K562 (cell line): ENCODE data around the gene STAT4. TPM values are rescaled to one million over a fixed set of nuclear protein-coding genes. Genes with fewer than 3 reads are reported as not detected.
A peak's percentile ranks its signal among the peaks of the same experiment; 100 is the strongest.

ENCODE experiments used
- ATAC-seq: fragments of 200-7000 bp; cut with Tn5 transposase; 3 replicates; pipeline ENCODE4 v1.9.1; 2020; ENCODE audit warnings: moderate library complexity
- BruUV-seq: library from RNA; stranded (reverse); fragments of 400-500 nt; replicated peaks from 2 replicates; lab custom pipeline; 2021; lab: Mats Ljungman, UMichigan
- CTCF ChIA-PET: fragments of 300-600 bp; formaldehyde crosslinking; extraction: SDS; loops from one replicate; lab custom pipeline; 2021; ENCODE audit warnings: low intra/inter-chr PET ratio; lab: Yijun Ruan, JAX
- POLR2A ChIA-PET: fragments of 300-600, 350-650 bp; sonication (Branson Sonifier 250); formaldehyde crosslinking; extraction: SDS; loops from one replicate; lab custom pipeline; 2021; ENCODE audit warnings: antibody characterized with exemption, inconsistent platforms; lab: Yijun Ruan, JAX
- DNase-seq, 4 experiments: peaks; one replicate each; pipeline versions ENCODE4 v3.0.0 to v3.0.0-alpha.2; 2011 to 2018; ENCODE audit warnings: low spot score in 3 of 4, mixed read lengths in 3 of 4; ENCODE audit errors: extremely low read depth in 1 of 4
- FAIRE-seq: peaks from 2 replicates; lab custom pipeline; 2011; peaks lifted over from hg19 to GRCh38; lab: Jason Lieb, UNC
- H2AFZ ChIP-seq: 2 replicates; pipeline ENCODE4 v1.6.0; 2011; ENCODE audit warnings: low read depth, low read length, control low read depth, inconsistent platforms
- H3K27ac ChIP-seq: fragments of 200-600 bp; 3 replicates; pipeline ENCODE4 v1.8.0; 2011; ENCODE audit warnings: low read depth, mild to moderate bottlenecking, control low read depth, inconsistent platforms, low read length, moderate library complexity, mixed read lengths; ENCODE audit errors: extremely low read depth
- H3K27me3 ChIP-seq, 2 experiments: fragments of 300-600 bp in 1 of 2; 2 replicates in 1 of 2; 3 replicates in 1 of 2; pipeline versions ENCODE4 v1.6.0 to v1.8.0; 2011; ENCODE audit warnings: inconsistent platforms in 2 of 2, low read length in 2 of 2, mild to moderate bottlenecking in 1 of 2, mixed read lengths in 1 of 2, moderate library complexity in 1 of 2; ENCODE audit not compliant: control insufficient read depth in 2 of 2, insufficient read depth in 2 of 2
- H3K36me3 ChIP-seq: fragments of 300-600 bp; 3 replicates; pipeline ENCODE4 v1.8.0; 2011; ENCODE audit warnings: mild to moderate bottlenecking, low read length, inconsistent platforms; ENCODE audit not compliant: control insufficient read depth, insufficient read depth
- H3K4me1 ChIP-seq, 2 experiments: fragments of 200-600 bp in 1 of 2; replicated peaks in 1 of 2; 2 replicates in 1 of 2; 3 replicates in 1 of 2; pipeline versions ENCODE4 v1.5.1 to v1.8.0; 2011; ENCODE audit warnings: inconsistent platforms in 2 of 2, low read length in 2 of 2, mild to moderate bottlenecking in 1 of 2, mixed read lengths in 1 of 2, moderate library complexity in 1 of 2; ENCODE audit not compliant: control insufficient read depth in 2 of 2, insufficient read depth in 2 of 2
- H3K4me2 ChIP-seq: 2 replicates; pipeline ENCODE4 v1.6.1; 2011; ENCODE audit warnings: low read length, control low read depth, inconsistent platforms, mixed read lengths; ENCODE audit not compliant: insufficient read depth
- H3K4me3 ChIP-seq: fragments of 200-600 bp; sonication (generic), shearing (Covaris generic); 2 replicates; pipeline ENCODE4 v1.5.1; 2016; ENCODE audit warnings: control low read depth, inconsistent platforms
- H3K79me2 ChIP-seq: fragments of 200-600 bp; 3 replicates; pipeline ENCODE4 v1.8.0; 2011; ENCODE audit warnings: low read length, inconsistent platforms; ENCODE audit not compliant: control insufficient read depth, insufficient read depth
- H3K9ac ChIP-seq, 2 experiments: 2 replicates each; pipeline versions ENCODE4 v1.6.0 to v1.6.1; 2011; ENCODE audit warnings: low read depth in 2 of 2, low read length in 2 of 2, control low read depth in 1 of 2, inconsistent platforms in 1 of 2, mild to moderate bottlenecking in 1 of 2, mixed read lengths in 1 of 2; ENCODE audit not compliant: insufficient read depth in 1 of 2
- H3K9me1 ChIP-seq: one replicate; pipeline ENCODE4 v1.6.0; 2011; ENCODE audit warnings: inconsistent platforms, mild to moderate bottlenecking, low read length, moderate library complexity; ENCODE audit not compliant: control insufficient read depth, insufficient read depth
- H3K9me3 ChIP-seq: replicated peaks from 2 replicates; pipeline ENCODE4 v1.5.1; 2011; ENCODE audit warnings: low read depth, low read length, inconsistent platforms; ENCODE audit not compliant: control insufficient read depth, insufficient read depth
- H4K20me1 ChIP-seq: replicated peaks from 2 replicates; pipeline ENCODE4 v1.6.1; 2011; ENCODE audit warnings: low read length, inconsistent platforms, mixed read lengths; ENCODE audit not compliant: control insufficient read depth, insufficient read depth
- ZNF12 ChIP-seq: sonication (generic); formaldehyde crosslinking; IDR thresholded peaks from 2 replicates; pipeline ENCODE4 v1.4.0; 2020; ENCODE audit warnings: mild to moderate bottlenecking, missing genetic modification reagents
- ZNF212 ChIP-seq: fragments of 450-650 bp; formaldehyde crosslinking; IDR thresholded peaks from 2 replicates; pipeline ENCODE4 v1.4.0; 2020; ENCODE audit warnings: mild to moderate bottlenecking
- WGBS: fragments of 100-300 bp; shearing (Covaris generic); methylation state at CpG from one replicate; pipeline ENCODE4 v1.1.6; 2016; ENCODE audit warnings: low coverage, mixed read lengths; ENCODE audit not compliant: insufficient coverage; ENCODE audit errors: missing lambda C conversion rate; 5-methylcytosine and 5-hydroxymethylcytosine counted together
- in situ Hi-C: fragments of 300-500 bp; cut with MboI; formaldehyde crosslinking; loops from 4 replicates; pipeline ENCODE4 v1.15.0; 2018; ENCODE audit warnings: inconsistent platforms, mixed read lengths
- intact Hi-C: fragments of 100-400 bp; cut with micrococcal nuclease; formaldehyde crosslinking; loops from 2 replicates; pipeline ENCODE4 v1.14.2; 2022
- polyA plus RNA-seq, 8 experiments: library from polyadenylated mRNA; depleted of rRNA in 4 of 8; stranded (reverse) in 5 of 8; unstranded in 3 of 8; fragments of >200 nt; fragmentation: Nextera tagmentation in 2 of 8; fragmentation: Illumina TruSeq in 1 of 8; extraction: Ambion mirVana in 2 of 8; extraction: Trizol in 1 of 8; gene quantifications; 2 replicates each; pipeline versions ENCODE4 v1.2.1 to v1.2.3, GENCODE V29; 2011 to 2014; ENCODE audit warnings: inconsistent platforms in 1 of 8, missing spikeins in 1 of 8
- total RNA-seq, 7 experiments: library from RNA; depleted of rRNA in 6 of 7; stranded (reverse); fragments of >200 nt in 6 of 7; fragmentation: Illumina TruSeq in 2 of 7; extraction: Trizol in 2 of 7; gene quantifications; 2 replicates each; pipeline versions ENCODE4 v1.2.1 to v1.2.3, GENCODE V29; 2011 to 2021; ENCODE audit warnings: low replicate concordance in 1 of 7
- TF ChIP-seq, protein P1 (sequence below), 2 experiments: IDR thresholded peaks in 1 of 2; conservative IDR thresholded peaks in 1 of 2; 2 replicates each; pipeline ENCODE4 v1.6.1; 2016; ENCODE audit warnings: low read depth in 2 of 2, mild to moderate bottlenecking in 1 of 2, missing compliant biosample characterization in 1 of 2, missing genetic modification characterization in 1 of 2, moderate library complexity in 1 of 2

STAT4 gene
- total and polyA plus RNA-seq, 9 of the 15 experiments (the other 6 are each of a cell fraction or from before 2014, with no cell fraction given), result 0.01 to 0.06 (median 0.03) TPM; not detected in 6

DNA sequence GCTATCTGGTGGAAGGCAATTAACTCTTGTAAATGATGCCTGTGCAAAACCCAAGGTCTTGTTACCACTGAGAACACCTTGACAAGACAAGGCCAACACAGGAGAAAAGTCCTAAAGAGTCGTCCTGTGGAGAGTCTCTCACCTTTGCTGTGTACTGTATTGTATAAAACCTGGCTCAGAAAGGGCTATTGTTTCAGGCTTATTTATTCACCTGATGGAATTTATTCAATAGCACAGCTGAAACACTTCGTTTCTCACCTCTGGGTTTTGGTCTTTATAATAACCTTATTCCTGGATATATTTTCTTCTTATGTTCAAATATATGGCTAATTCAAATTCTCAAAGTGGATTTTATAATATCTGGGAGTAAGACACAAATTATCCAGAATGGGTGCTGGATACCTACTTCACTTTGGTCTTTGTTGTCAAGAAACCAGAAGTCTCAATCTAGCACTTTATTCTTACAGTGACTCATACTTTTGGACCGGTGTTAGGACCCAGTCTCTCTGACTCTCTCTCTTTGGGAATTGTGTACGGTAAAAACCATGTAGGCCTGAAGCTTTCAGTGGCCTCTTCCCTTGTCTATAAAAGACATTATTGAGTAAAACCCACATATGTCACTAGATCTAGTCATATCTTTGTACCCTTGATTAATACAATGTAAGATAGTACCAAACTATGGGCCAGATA, 16.1 kb upstream of the STAT4 start (continued):
- no peak for TF ChIP-seq ZNF12

DNA sequence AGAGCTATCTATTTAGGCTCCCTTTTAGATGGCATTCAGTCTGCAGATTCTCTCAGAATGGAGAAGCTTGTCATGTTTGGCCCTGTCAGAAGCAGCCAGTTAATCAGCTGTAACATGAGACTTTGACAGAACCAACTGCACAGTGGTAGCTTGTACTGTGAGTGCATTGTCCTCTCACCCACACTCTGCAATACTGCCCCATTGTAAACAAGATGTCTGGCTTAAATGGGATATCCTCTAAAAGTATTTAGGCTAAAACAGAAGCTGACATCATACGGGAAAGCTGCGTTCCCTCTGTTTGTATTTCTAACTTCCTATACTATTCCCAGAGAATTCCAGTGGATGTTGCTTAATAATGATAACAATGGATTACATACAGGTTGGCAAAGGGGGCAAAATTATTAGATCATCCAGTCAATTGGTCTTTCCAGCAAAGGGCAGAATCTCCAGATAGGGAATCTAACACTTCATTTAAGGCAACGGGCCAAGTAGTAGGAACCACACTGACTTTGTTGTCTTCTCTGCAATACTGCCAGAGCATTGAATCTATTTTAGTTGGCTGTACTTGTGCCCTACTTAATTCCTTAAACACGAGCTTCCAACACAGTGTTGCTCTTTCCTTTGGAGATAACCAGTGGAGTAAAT, 15.4 kb upstream of the STAT4 start:
- FAIRE-seq, result no peak
- in situ Hi-C loops, result no loop called here
- H4K20me1 ChIP-seq, result no peaks in the 10 kb centered on the region
- POLR2A ChIA-PET, result interaction anchor here (1.4 kb wide), 1 partner anchor 13 kb away, joined by 3 read pairs; no protein-coding TSS in a partner anchor
- BruUV-seq, result no TSS peak
- CTCF ChIA-PET, result no interaction called here
- peaks cover 0 to 4% of the 10 kb centered on the region in 2 experiments; a peak in 1 of 5 replicates for H3K27me3 ChIP-seq
- no peak overlapping the region for H3K4me2 ChIP-seq
- no peaks in the 10 kb centered on the region for H3K9me3 ChIP-seq
- ATAC-seq, result no peak
- H3K9me1 ChIP-seq, result no peaks in the 10 kb centered on the region
- H3K4me3 ChIP-seq, result no peak overlapping the region
- H3K9ac ChIP-seq, result no peak overlapping the region
- H3K79me2 ChIP-seq, result no peaks in the 10 kb centered on the region
- no peak for TF ChIP-seq ZNF212 (CRISPR knock-in tag)
- TF ChIP-seq, protein P1, sequence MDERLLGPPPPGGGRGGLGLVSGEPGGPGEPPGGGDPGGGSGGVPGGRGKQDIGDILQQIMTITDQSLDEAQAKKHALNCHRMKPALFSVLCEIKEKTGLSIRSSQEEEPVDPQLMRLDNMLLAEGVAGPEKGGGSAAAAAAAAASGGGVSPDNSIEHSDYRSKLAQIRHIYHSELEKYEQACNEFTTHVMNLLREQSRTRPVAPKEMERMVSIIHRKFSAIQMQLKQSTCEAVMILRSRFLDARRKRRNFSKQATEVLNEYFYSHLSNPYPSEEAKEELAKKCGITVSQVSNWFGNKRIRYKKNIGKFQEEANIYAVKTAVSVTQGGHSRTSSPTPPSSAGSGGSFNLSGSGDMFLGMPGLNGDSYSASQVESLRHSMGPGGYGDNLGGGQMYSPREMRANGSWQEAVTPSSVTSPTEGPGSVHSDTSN (CRISPR knock-in tag; IDR thresholded peaks at IDR 0.05; ENCODE audit: low read depth), result no peak
- TF ChIP-seq, protein P1 (tag; conservative IDR thresholded peaks at IDR 0.05; ENCODE audit: low read depth), result 0 out of 2 replicates have a peak, but pooled peaks have one; percentile 9
- TF ChIP-seq, all 486 proteins: peak for 1
- DNase-seq, result no peak
- 0% methylated on average over 4 of the region's 4 CpGs for WGBS
- intact Hi-C loops, result no loop called here
- H3K27ac ChIP-seq, result no peak overlapping the region
- H3K4me1 ChIP-seq, result no peaks in the 10 kb centered on the region
- no peaks in the 10 kb centered on the region for H3K36me3 ChIP-seq
- H2AFZ ChIP-seq, result no peak overlapping the region
